Testis (tissue), 3 donors: ENCODE results near the gene C13orf46. TPM values are rescaled to one million over a fixed set of nuclear protein-coding genes. Genes with fewer than 3 reads are reported as not detected.
"Not testable (repeated sequence)": the region's sequence is repeated elsewhere in the genome, so short reads cannot be mapped to it uniquely, and the experiment has no call there.

ENCODE experiments used
- DNase-seq: peaks from one replicate; pipeline ENCODE4 v3.0.0-alpha.2; 2019
- H3K27ac ChIP-seq, 2 donors: fragments of 200-600 bp; sonication (generic); one replicate each; pipeline ENCODE4 v1.5.1; 2019
- H3K27me3 ChIP-seq: fragments of 200-600 bp; sonication (generic); one replicate; pipeline ENCODE4 v1.5.1; 2019
- H3K36me3 ChIP-seq: fragments of 200-600 bp; sonication (generic); one replicate; pipeline ENCODE4 v1.5.1; 2017; ENCODE audit warnings: low read depth; ENCODE audit errors: missing control alignments
- H3K4me1 ChIP-seq: fragments of 200-600 bp; sonication (generic); one replicate; pipeline ENCODE4 v1.5.1; 2019
- H3K4me3 ChIP-seq, 2 donors: fragments of 200-600 bp; sonication (generic); one replicate each; pipeline ENCODE4 v1.5.1; 2017 to 2019
- H3K9me3 ChIP-seq: fragments of 200-600 bp; sonication (generic); one replicate; pipeline ENCODE4 v1.5.1; 2017
- CTCF ChIP-seq, 3 experiments: fragments of 450-650 bp in 2 of 3; fragments of 200-600 bp in 1 of 3; sonication (generic) in 1 of 3; IDR thresholded peaks; one replicate each; pipeline ENCODE4 v1.5.1; 2016 to 2019; ENCODE audit warnings: antibody characterized with exemption in 3 of 3, mild to moderate bottlenecking in 2 of 3, moderate library complexity in 1 of 3
- POLR2A ChIP-seq: fragments of 450-650 bp; IDR thresholded peaks from one replicate; pipeline ENCODE4 v1.6.1; 2017; ENCODE audit warnings: antibody characterized with exemption, mild to moderate bottlenecking, moderate library complexity
- WGBS, 2 donors: methylation state at CpG; one replicate each; pipeline ENCODE4 v1.1.5; 2018; 5-methylcytosine and 5-hydroxymethylcytosine counted together
- intact Hi-C: fragments of 100-400 bp; cut with DNase I; formaldehyde crosslinking; loops from one replicate; pipeline ENCODE4 v1.15.1; 2023; ENCODE audit warnings: low total_unique reads
- polyA plus RNA-seq: library from polyadenylated mRNA; stranded (reverse); fragments of 350-450 nt; fragmentation: Illumina TruSeq; extraction: RNeasy Lipid Tissue Mini Kit (QIAGEN cat#74804); gene quantifications from one replicate; pipeline ENCODE4 v1.2.3, GENCODE V29; 2014; ENCODE audit warnings: low read depth, low replicate concordance; ENCODE audit not compliant: insufficient read depth
- total RNA-seq, 2 donors: library from RNA; depleted of rRNA; stranded (reverse); fragments of >200 nt; gene quantifications; one replicate each; pipeline ENCODE4 v1.2.3, GENCODE V29; 2016

Gene C13orf46
- total and polyA plus RNA-seq, 3 donors from 2014 or later: 2.9 to 28.4 (median 5.5) TPM

- no peak overlapping the region for H3K4me3 ChIP-seq
- TF ChIP-seq CTCF (IDR thresholded peaks at IDR 0.05) (no peak), POLR2A (no peak)
- no peaks in the 10 kb centered on the region for H3K27me3 ChIP-seq
- H3K36me3 ChIP-seq: no peaks in the 10 kb centered on the region
- no peak overlapping the region for H3K27ac ChIP-seq
- no peak for DNase-seq
- no peaks in the 10 kb centered on the region for H3K4me1 ChIP-seq
- WGBS, 2 donors: 91 to 92% methylated on average over 8 of the region's 8 CpGs
- no peaks in the 10 kb centered on the region for H3K9me3 ChIP-seq
- intact Hi-C loops: no loop called here
Measured at GRCh38 chr13:113989585-113990300, 15.9 kb upstream of the C13orf46 start.

GRCh38 chr13:113988859-113989258, 15.0 kb upstream of the C13orf46 start:
- H3K4me1 ChIP-seq, H3K4me3 ChIP-seq, H3K27me3 ChIP-seq, H3K27ac ChIP-seq, H3K9me3 ChIP-seq, H3K36me3 ChIP-seq, intact Hi-C loops: not testable (repeated sequence)
- DNase-seq: peak; percentile 2
- WGBS, 2 donors: 95 to 96% methylated on average over 6 of the region's 6 CpGs

- H3K4me1 ChIP-seq: no peaks in the 10 kb centered on the region
- H3K27ac ChIP-seq: no peak overlapping the region
- H3K9me3 ChIP-seq: no peaks in the 10 kb centered on the region
- 93 to 98% methylated on average over 7 to 15 of the region's 15 CpGs for WGBS, 2 donors
- no peaks in the 10 kb centered on the region for H3K36me3 ChIP-seq
- DNase-seq: peak; percentile 12
- intact Hi-C loops: no loop called here
- no peak for TF ChIP-seq CTCF (IDR thresholded peaks at IDR 0.05)
- no peak overlapping the region for H3K4me3 ChIP-seq
- H3K27me3 ChIP-seq: no peaks in the 10 kb centered on the region
Measured at GRCh38 chr13:113982296-113982661, 8.4 kb upstream of the C13orf46 start.

- H3K9me3 ChIP-seq: no peaks in the 10 kb centered on the region
- no peaks in the 10 kb centered on the region for H3K4me1 ChIP-seq
- H3K27me3 ChIP-seq: no peaks in the 10 kb centered on the region
- WGBS, 2 donors: 91 to 96% methylated on average over 25 to 28 of the region's 28 CpGs
- no peaks in the 10 kb centered on the region for H3K36me3 ChIP-seq
- no peak for TF ChIP-seq CTCF (IDR thresholded peaks at IDR 0.05)
- no peak for TF ChIP-seq POLR2A
- no peak overlapping the region for H3K4me3 ChIP-seq
- no peak overlapping the region for H3K27ac ChIP-seq
- DNase-seq: no peak
- intact Hi-C loops: no loop called here
Measured at GRCh38 chr13:113981611-113982295, 7.9 kb upstream of the C13orf46 start.

- 83 to 95% methylated on average over 14 to 16 of the region's 16 CpGs for WGBS, 2 donors
- Histone ChIP-seq H3K27me3 (no peaks in the 10 kb centered on the region), H3K9me3 (no peaks in the 10 kb centered on the region), H3K27ac (no peak overlapping the region), H3K4me1 (no peaks in the 10 kb centered on the region), H3K4me3 (no peak overlapping the region), H3K36me3 (no peaks in the 10 kb centered on the region)
- intact Hi-C loops: no loop called here
- no peak for DNase-seq
- TF ChIP-seq CTCF (IDR thresholded peaks at IDR 0.05): no peak
- TF ChIP-seq POLR2A: no peak
Measured at GRCh38 chr13:113981194-113981605, 7.3 kb upstream of the C13orf46 start.
